SK-N-SH (cell line): Measurements from ENCODE around the gene GLG1. TPM values are rescaled to one million over a fixed set of nuclear protein-coding genes. Genes with fewer than 3 reads are reported as not detected.

Source experiments
- CTCF ChIA-PET: fragments of 300-600, 350-600 bp; formaldehyde crosslinking; extraction: SDS; loops from one replicate; lab custom pipeline; 2021; lab: Yijun Ruan, JAX
- POLR2A ChIA-PET: fragments of 350-600 bp; sonication (Branson Sonifier 250); formaldehyde crosslinking; extraction: SDS; loops from one replicate; lab custom pipeline; 2020; ENCODE audit warnings: antibody characterized with exemption, inconsistent platforms; lab: Yijun Ruan, JAX
- DNase-seq: peaks from one replicate; pipeline ENCODE4 v3.0.0; 2012
- H2AFZ ChIP-seq: fragments of 200-600 bp; sonication (generic); 2 replicates; pipeline ENCODE4 v1.8.1; 2016; ENCODE audit warnings: antibody characterized with exemption, mild to moderate bottlenecking, low read depth
- H3F3A ChIP-seq: fragments of 200-600 bp; sonication (generic); replicated peaks from 2 replicates; pipeline ENCODE3; 2016; ENCODE audit warnings: antibody characterized with exemption, mild to moderate bottlenecking; ENCODE audit not compliant: insufficient read depth
- H3K27ac ChIP-seq, 2 experiments: fragments of 200-500 bp in 1 of 2; fragments of 200-600 bp in 1 of 2; sonication (Bioruptor generic) in 1 of 2; sonication (generic), shearing (Covaris generic) in 1 of 2; 2 replicates each; pipeline versions ENCODE4 v1.5.1 to v1.6.1; 2014 to 2016; ENCODE audit warnings: low read depth in 2 of 2, inconsistent platforms in 1 of 2, low read length in 1 of 2, mild to moderate bottlenecking in 1 of 2, mixed read lengths in 1 of 2
- H3K27me3 ChIP-seq: fragments of 200-600 bp; sonication (generic), shearing (Covaris generic); 2 replicates; pipeline ENCODE4 v1.6.1; 2016; ENCODE audit warnings: mixed run types; ENCODE audit not compliant: insufficient read depth
- H3K36me3 ChIP-seq, 2 experiments: fragments of 200-500 bp in 1 of 2; fragments of 200-600 bp in 1 of 2; sonication (Bioruptor generic) in 1 of 2; sonication (generic) in 1 of 2; replicated peaks in 1 of 2; 2 replicates each; pipeline versions ENCODE3 to v1.5.1; 2014 to 2016; ENCODE audit warnings: low read length in 1 of 2, mild to moderate bottlenecking in 1 of 2; ENCODE audit not compliant: insufficient read depth in 2 of 2, control insufficient read depth in 1 of 2
- H3K4me1 ChIP-seq, 2 experiments: fragments of 200-500 bp in 1 of 2; fragments of 200-600 bp in 1 of 2; sonication (Bioruptor generic) in 1 of 2; sonication (generic), shearing (Covaris generic) in 1 of 2; 2 replicates each; pipeline versions ENCODE4 v1.5.1 to v1.6.1; 2014 to 2016; ENCODE audit warnings: low read depth in 1 of 2, low read length in 1 of 2, mixed run types in 1 of 2; ENCODE audit not compliant: insufficient read depth in 2 of 2, control insufficient read depth in 1 of 2
- H3K4me2 ChIP-seq: fragments of 200-600 bp; sonication (generic), shearing (Covaris generic); 2 replicates; pipeline ENCODE4 v1.6.1; 2017; ENCODE audit warnings: mixed run types
- H3K4me3 ChIP-seq, 2 experiments: fragments of 200-500 bp in 1 of 2; fragments of 200-600 bp in 1 of 2; sonication (Bioruptor generic) in 1 of 2; sonication (generic), shearing (Covaris generic) in 1 of 2; 2 replicates each; pipeline versions ENCODE4 v1.5.1 to v1.8.1; 2014 to 2016; ENCODE audit warnings: low read depth in 2 of 2, inconsistent platforms in 1 of 2, low read length in 1 of 2, mild to moderate bottlenecking in 1 of 2, mixed read lengths in 1 of 2, moderate library complexity in 1 of 2
- H3K79me2 ChIP-seq: fragments of 200-600 bp; sonication (generic); 2 replicates; pipeline ENCODE4 v1.8.1; 2017; ENCODE audit warnings: mild to moderate bottlenecking; ENCODE audit not compliant: insufficient read depth
- H3K9ac ChIP-seq: fragments of 200-600 bp; sonication (generic); 2 replicates; pipeline ENCODE4 v1.6.1; 2017; ENCODE audit warnings: mixed run types
- H3K9me2 ChIP-seq: fragments of 200-600 bp; sonication (generic); 2 replicates; pipeline ENCODE4 v1.6.1; 2017; ENCODE audit warnings: mixed run types
- H3K9me3 ChIP-seq: fragments of 200-600 bp; sonication (generic); 2 replicates; pipeline ENCODE4 v1.6.1; 2017; ENCODE audit warnings: mixed run types, mild to moderate bottlenecking, moderate library complexity
- H4K20me1 ChIP-seq: fragments of 200-600 bp; sonication (generic); 2 replicates; pipeline ENCODE4 v1.6.1; 2017; ENCODE audit warnings: mild to moderate bottlenecking, mixed run types; ENCODE audit not compliant: insufficient read depth
- FOXM1 ChIP-seq: IDR thresholded peaks from 2 replicates; pipeline ENCODE4 v1.4.0; 2012; ENCODE audit warnings: low read depth, mild to moderate bottlenecking
- GATA2 ChIP-seq: sonication (generic); formaldehyde crosslinking; IDR thresholded peaks from 2 replicates; pipeline ENCODE4 v1.5.0; 2020; ENCODE audit warnings: mild to moderate bottlenecking, missing genetic modification reagents
- RFX5 ChIP-seq: IDR thresholded peaks from 2 replicates; pipeline ENCODE4 v1.6.1; 2012; ENCODE audit warnings: mild to moderate bottlenecking, improper control_type of control experiment, low read length
- TAF1 ChIP-seq: IDR thresholded peaks from 2 replicates; pipeline ENCODE4 v1.6.1; 2012; ENCODE audit warnings: low read depth, mild to moderate bottlenecking, low read length, moderate library complexity, borderline replicate concordance
- TCF12 ChIP-seq: IDR thresholded peaks from 2 replicates; pipeline ENCODE4 v1.4.0; 2012
- WGBS: methylation state at CpG from one replicate; pipeline ENCODE4 v1.1.6; 2017; ENCODE audit warnings: low lambda C conversion rate; 5-methylcytosine and 5-hydroxymethylcytosine counted together
- polyA plus RNA-seq, 3 experiments: library from polyadenylated mRNA; depleted of rRNA; stranded (reverse); fragments of >200 nt; gene quantifications; 2 replicates each; pipeline ENCODE4 v1.2.3, GENCODE V29; 2012
- TF ChIP-seq, protein P1 (sequence below): IDR thresholded peaks from 2 replicates; pipeline ENCODE4 v1.4.0; 2012; ENCODE audit warnings: low read depth, borderline replicate concordance
- TF ChIP-seq, protein P2 (sequence below): IDR thresholded peaks from 2 replicates; pipeline ENCODE4 v1.4.0; 2012; ENCODE audit warnings: low read depth, borderline replicate concordance
- TF ChIP-seq, protein P3 (sequence below): fragments of 200-600 bp; sonication (generic); IDR thresholded peaks from 2 replicates; pipeline ENCODE4 v1.6.1; 2017; ENCODE audit warnings: antibody characterized with exemption, mild to moderate bottlenecking, moderate library complexity

Gene GLG1
- polyA plus RNA-seq, 1 of the 3 experiments (the other 2 are of a cell fraction) = 71.1 TPM

DNA sequence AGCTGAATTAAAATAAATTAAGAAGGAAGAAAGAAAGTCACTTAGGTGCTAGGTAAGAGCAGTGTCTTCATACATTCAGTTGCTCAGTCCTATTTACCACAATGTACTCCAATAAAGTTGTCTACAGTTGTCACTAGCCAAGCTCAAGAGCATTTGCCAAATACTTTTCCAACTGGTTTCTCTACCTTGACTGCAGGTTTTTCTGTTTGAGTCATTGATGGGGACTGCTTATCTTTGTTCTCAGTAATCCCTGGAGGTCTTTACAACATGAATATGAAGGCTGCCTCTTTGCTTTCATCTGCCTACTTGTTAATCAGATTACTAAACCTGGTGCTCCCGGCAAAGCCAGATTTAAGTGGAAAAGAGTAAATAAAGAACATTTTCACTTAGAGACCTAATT is 121.0 kb downstream of the GLG1 start:
- no peaks in the 10 kb centered on the region for H3K9me2 ChIP-seq
- peak overlapping the region in 1 of 2 experiments; percentile 50; a peak in 1 of 4 replicates for H3K27ac ChIP-seq
- peaks cover 0 to 2% of the 10 kb centered on the region in 2 experiments; a peak in 2 of 4 replicates for H3K4me1 ChIP-seq
- no peaks in the 10 kb centered on the region for H3K9me3 ChIP-seq
- H2AFZ ChIP-seq = no peak overlapping the region
- TF ChIP-seq, protein P1, sequence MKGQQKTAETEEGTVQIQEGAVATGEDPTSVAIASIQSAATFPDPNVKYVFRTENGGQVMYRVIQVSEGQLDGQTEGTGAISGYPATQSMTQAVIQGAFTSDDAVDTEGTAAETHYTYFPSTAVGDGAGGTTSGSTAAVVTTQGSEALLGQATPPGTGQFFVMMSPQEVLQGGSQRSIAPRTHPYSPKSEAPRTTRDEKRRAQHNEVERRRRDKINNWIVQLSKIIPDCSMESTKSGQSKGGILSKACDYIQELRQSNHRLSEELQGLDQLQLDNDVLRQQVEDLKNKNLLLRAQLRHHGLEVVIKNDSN = no peak
- TF ChIP-seq, protein P2, sequence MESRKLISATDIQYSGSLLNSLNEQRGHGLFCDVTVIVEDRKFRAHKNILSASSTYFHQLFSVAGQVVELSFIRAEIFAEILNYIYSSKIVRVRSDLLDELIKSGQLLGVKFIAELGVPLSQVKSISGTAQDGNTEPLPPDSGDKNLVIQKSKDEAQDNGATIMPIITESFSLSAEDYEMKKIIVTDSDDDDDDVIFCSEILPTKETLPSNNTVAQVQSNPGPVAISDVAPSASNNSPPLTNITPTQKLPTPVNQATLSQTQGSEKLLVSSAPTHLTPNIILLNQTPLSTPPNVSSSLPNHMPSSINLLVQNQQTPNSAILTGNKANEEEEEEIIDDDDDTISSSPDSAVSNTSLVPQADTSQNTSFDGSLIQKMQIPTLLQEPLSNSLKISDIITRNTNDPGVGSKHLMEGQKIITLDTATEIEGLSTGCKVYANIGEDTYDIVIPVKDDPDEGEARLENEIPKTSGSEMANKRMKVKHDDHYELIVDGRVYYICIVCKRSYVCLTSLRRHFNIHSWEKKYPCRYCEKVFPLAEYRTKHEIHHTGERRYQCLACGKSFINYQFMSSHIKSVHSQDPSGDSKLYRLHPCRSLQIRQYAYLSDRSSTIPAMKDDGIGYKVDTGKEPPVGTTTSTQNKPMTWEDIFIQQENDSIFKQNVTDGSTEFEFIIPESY = no peak
- TF ChIP-seq GATA2 (CRISPR knock-in tag) = peak; percentile 16; the same call in 1 of the 2 replicates
- no peak overlapping the region for H3K9ac ChIP-seq
- H3K4me2 ChIP-seq = no peak overlapping the region
- 21% methylated on average over 1 of the region's 1 CpG for WGBS
- no peaks in the 10 kb centered on the region for H3F3A ChIP-seq
- ChIA-PET CTCF (no interaction called here), POLR2A (no interaction called here)
- H3K4me3 ChIP-seq = no peak overlapping the region
- peaks cover 3% of the 10 kb centered on the region; the same call in 1 of the 2 replicates for H3K79me2 ChIP-seq
- H4K20me1 ChIP-seq = no peaks in the 10 kb centered on the region
- DNase-seq = peak; percentile 43
- no peaks in the 10 kb centered on the region for H3K27me3 ChIP-seq
- peaks cover 37 to 44% of the 10 kb centered on the region in 2 experiments for H3K36me3 ChIP-seq

DNA sequence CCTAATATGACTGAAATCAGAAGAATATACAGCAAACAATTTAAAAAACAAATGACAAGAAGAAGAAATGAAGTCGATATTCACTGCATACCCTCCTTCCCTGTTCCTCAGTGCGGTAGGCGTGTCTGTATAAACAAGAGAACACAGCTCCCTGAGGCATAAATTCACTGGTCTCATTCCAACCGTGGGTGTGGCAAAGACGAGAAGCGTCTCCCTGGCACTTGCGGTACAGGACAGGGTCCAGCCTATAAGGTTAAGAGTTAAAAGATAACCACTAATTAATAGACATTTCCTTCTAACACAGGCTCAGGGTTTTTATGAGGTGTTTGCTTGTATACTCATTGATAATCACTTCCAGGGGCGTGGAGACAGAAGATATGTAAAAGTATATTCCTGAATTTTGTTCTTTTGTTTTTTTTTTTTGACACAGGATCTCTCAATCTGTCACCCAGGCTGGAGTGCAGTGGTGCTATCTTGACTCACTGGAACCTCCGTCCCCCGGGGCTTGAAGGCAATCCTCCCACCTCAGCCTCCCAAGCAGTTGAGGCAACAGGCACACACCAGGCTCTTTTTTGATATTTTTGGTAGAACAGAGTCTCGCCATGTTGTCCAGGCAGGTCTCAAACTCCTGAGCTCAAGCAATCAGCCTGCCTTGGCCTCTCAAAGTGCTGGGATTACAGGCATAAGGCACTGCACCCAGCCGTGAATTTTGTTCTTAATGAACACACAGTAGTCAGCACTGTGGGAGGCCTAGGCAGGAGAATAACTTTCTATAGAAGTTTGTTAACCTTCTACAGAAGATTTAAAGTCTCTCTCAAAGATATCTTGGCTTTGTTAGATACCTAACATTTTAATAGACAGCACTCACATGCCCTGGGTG is 126.5 kb downstream of the GLG1 start:
- DNase-seq = no peak
- H3F3A ChIP-seq = no peaks in the 10 kb centered on the region
- POLR2A ChIA-PET = no interaction called here
- H3K9me2 ChIP-seq = no peaks in the 10 kb centered on the region
- H3K9ac ChIP-seq = no peak overlapping the region
- TF ChIP-seq, protein P3, sequence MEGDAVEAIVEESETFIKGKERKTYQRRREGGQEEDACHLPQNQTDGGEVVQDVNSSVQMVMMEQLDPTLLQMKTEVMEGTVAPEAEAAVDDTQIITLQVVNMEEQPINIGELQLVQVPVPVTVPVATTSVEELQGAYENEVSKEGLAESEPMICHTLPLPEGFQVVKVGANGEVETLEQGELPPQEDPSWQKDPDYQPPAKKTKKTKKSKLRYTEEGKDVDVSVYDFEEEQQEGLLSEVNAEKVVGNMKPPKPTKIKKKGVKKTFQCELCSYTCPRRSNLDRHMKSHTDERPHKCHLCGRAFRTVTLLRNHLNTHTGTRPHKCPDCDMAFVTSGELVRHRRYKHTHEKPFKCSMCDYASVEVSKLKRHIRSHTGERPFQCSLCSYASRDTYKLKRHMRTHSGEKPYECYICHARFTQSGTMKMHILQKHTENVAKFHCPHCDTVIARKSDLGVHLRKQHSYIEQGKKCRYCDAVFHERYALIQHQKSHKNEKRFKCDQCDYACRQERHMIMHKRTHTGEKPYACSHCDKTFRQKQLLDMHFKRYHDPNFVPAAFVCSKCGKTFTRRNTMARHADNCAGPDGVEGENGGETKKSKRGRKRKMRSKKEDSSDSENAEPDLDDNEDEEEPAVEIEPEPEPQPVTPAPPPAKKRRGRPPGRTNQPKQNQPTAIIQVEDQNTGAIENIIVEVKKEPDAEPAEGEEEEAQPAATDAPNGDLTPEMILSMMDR = no peak
- TF ChIP-seq TAF1 (no peak), TCF12 (no peak), RFX5 (no peak), FOXM1 (no peak)
- TF ChIP-seq, all 33 proteins: peak for 0
- H3K36me3 ChIP-seq = peaks cover 26 to 41% of the 10 kb centered on the region in 2 experiments
- H3K4me2 ChIP-seq = no peak overlapping the region
- no peaks in the 10 kb centered on the region for H3K27me3 ChIP-seq
- H3K9me3 ChIP-seq = no peaks in the 10 kb centered on the region
- no peaks in the 10 kb centered on the region for H4K20me1 ChIP-seq
- WGBS = 73% methylated on average over 12 of the region's 12 CpGs
- H3K27ac ChIP-seq = no peak overlapping the region
- no peaks in the 10 kb centered on the region for H3K79me2 ChIP-seq
- CTCF ChIA-PET = no interaction called here
- no peak overlapping the region for H3K4me3 ChIP-seq
- H3K4me1 ChIP-seq = no peaks in the 10 kb centered on the region; a peak in 1 of 4 replicates
- no peak overlapping the region for H2AFZ ChIP-seq
